Adipocyte (in vitro differentiated cells): ENCODE data around the gene NT5DC4.
"Not testable (repeated sequence)": the region's sequence is repeated elsewhere in the genome, so short reads cannot be mapped to it uniquely, and the experiment has no call there.

ENCODE experiments used
- DNase-seq: peaks from one replicate; pipeline ENCODE4 v3.0.0-alpha.2; 2015; ENCODE audit warnings: low read depth
- H3K27me3 ChIP-seq: replicated peaks from 2 replicates; pipeline ENCODE4 v1.7.0; 2013; ENCODE audit warnings: mild to moderate bottlenecking, low read length, moderate library complexity; ENCODE audit not compliant: control insufficient read depth, insufficient read depth
- H3K36me3 ChIP-seq: 2 replicates; pipeline ENCODE4 v1.7.0; 2013; ENCODE audit warnings: low read length, mild to moderate bottlenecking, moderate library complexity; ENCODE audit not compliant: control insufficient read depth, insufficient read depth, severe bottlenecking
- H3K4me1 ChIP-seq: 2 replicates; pipeline ENCODE4 v1.7.0; 2013; ENCODE audit warnings: mild to moderate bottlenecking, low read length, moderate library complexity; ENCODE audit not compliant: control insufficient read depth, insufficient read depth
- H3K4me3 ChIP-seq: 2 replicates; pipeline ENCODE4 v1.7.0; 2013; ENCODE audit warnings: mild to moderate bottlenecking, low read length, moderate library complexity
- H3K9ac ChIP-seq: 2 replicates; pipeline ENCODE4 v1.7.0; 2013; ENCODE audit warnings: mild to moderate bottlenecking, low read length, moderate library complexity
- H3K9me3 ChIP-seq: 2 replicates; pipeline ENCODE4 v1.7.0; 2013; ENCODE audit warnings: mild to moderate bottlenecking, low read length, moderate library complexity; ENCODE audit not compliant: control insufficient read depth

Gene NT5DC4

GRCh38 chr2:112714331-112714730 is 6.5 kb upstream of the NT5DC4 start:
- Histone ChIP-seq H3K4me1 (peaks cover 5% of the 10 kb centered on the region), H3K9me3 (no peaks in the 10 kb centered on the region), H3K9ac (no peak overlapping the region), H3K27me3 (no peaks in the 10 kb centered on the region), H3K4me3 (no peak overlapping the region), H3K36me3 (no peaks in the 10 kb centered on the region)
- DNase-seq, result no peak

GRCh38 chr2:112714836-112715631 is 5.8 kb upstream of the NT5DC4 start:
- no peaks in the 10 kb centered on the region for H3K27me3 ChIP-seq
- H3K4me3 ChIP-seq, result no peak overlapping the region
- H3K9me3 ChIP-seq, result no peaks in the 10 kb centered on the region
- peak; percentile 36 for DNase-seq
- H3K4me1 ChIP-seq, result peaks cover 5% of the 10 kb centered on the region
- H3K9ac ChIP-seq, result no peak overlapping the region
- no peaks in the 10 kb centered on the region for H3K36me3 ChIP-seq

GRCh38 chr2:112716094-112716493 is 4.7 kb upstream of the NT5DC4 start:
- not testable (repeated sequence) for H3K4me1 ChIP-seq, DNase-seq, H3K9ac ChIP-seq, H3K36me3 ChIP-seq, H3K27me3 ChIP-seq, H3K4me3 ChIP-seq, H3K9me3 ChIP-seq

GRCh38 chr2:112716826-112717352 is 3.9 kb upstream of the NT5DC4 start:
- H3K9me3 ChIP-seq, H3K27me3 ChIP-seq, DNase-seq, H3K9ac ChIP-seq, H3K36me3 ChIP-seq, H3K4me1 ChIP-seq, H3K4me3 ChIP-seq: not testable (repeated sequence)

GRCh38 chr2:112718863-112719370 is 1.9 kb upstream of the NT5DC4 start:
- Histone ChIP-seq H3K27me3 (peaks cover 3% of the 10 kb centered on the region), H3K4me3 (no peak overlapping the region), H3K4me1 (no peaks in the 10 kb centered on the region), H3K36me3 (no peaks in the 10 kb centered on the region), H3K9me3 (no peaks in the 10 kb centered on the region), H3K9ac (no peak overlapping the region)
- no peak for DNase-seq

DNA sequence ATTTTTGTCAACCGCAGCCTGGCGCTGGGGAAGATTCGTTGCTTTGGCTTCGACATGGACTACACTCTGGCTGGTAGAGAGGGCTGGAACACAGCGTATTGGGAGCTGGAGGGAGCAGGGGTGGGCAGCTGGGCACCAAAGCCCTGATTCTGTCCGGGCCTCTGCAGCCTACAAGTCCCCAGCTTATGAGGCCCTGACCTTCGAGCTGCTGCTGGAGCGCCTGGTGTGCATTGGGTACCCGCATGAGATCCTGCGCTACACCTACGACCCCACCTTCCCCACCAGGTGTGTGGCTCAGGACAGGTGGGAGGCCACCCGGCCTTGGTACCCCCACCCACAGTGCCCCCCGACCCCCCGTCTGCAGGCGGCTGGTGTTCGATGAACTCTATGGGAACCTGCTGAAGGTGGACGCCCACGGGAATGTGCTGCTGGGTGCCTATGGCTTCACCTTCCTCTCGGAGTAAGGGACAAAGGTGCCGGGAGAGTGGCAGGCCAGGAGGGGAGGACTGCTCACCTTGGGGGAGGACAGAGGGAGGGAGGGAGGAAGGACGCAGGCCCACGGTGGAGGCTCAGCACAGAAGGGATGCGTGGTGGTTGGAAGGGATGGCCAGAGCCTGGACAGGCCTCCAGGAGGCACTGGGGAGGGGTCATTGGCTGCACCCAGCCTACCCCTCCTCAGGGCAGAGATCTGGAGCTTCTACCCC is 1.2 kb downstream of the NT5DC4 start:
- H3K9ac ChIP-seq, result no peak overlapping the region
- H3K27me3 ChIP-seq, result peaks cover 3% of the 10 kb centered on the region
- H3K9me3 ChIP-seq, result no peaks in the 10 kb centered on the region
- no peaks in the 10 kb centered on the region for H3K36me3 ChIP-seq
- H3K4me3 ChIP-seq, result no peak overlapping the region
- H3K4me1 ChIP-seq, result no peaks in the 10 kb centered on the region
- DNase-seq, result no peak

DNA sequence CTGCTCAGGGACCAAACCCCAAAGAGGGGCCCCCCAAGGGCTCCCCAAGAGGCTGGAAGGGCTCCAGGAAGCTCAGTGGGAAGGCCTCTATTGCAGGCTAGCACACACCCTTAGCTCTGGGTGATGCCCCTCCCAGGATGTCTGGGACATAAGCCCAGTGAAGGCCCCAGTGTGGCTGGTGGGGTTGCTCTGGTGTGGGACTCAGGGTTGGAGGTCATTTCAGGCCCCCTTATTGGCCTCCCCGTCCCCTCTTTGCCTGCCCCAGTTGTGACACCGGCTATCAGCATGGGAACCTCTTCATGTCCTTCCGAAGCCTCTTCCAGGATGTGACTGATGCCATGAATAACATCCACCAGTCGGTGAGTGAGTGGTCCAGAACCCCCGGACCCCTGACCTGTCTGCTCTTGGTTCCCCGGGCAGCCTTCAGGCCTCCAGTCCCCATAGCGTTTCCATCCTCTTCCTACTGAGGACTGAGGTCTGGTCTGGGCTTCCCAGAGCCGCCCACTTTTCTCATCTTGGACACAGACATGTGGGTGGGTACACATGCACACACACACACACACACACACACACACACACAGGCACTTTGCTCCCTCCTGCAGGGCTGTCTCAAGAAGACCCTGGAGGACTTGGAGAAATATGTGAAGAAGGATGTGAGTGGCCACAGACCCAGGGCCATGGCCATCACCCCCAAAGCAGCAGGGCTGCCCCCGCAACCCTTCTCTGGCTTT is 2.2 kb downstream of the NT5DC4 start:
- H3K4me3 ChIP-seq, result no peak overlapping the region
- no peaks in the 10 kb centered on the region for H3K4me1 ChIP-seq
- no peak overlapping the region for H3K9ac ChIP-seq
- no peaks in the 10 kb centered on the region for H3K36me3 ChIP-seq
- H3K27me3 ChIP-seq, result peaks cover 3% of the 10 kb centered on the region
- H3K9me3 ChIP-seq, result no peaks in the 10 kb centered on the region
- DNase-seq, result no peak

GRCh38 chr2:112723547-112723940 is 2.7 kb downstream of the NT5DC4 start:
- DNase-seq, result no peak
- Histone ChIP-seq H3K27me3 (peaks cover 3% of the 10 kb centered on the region), H3K4me1 (no peaks in the 10 kb centered on the region), H3K9me3 (no peaks in the 10 kb centered on the region), H3K4me3 (no peak overlapping the region), H3K36me3 (no peaks in the 10 kb centered on the region), H3K9ac (no peak overlapping the region)

- H3K4me3 ChIP-seq, result no peak overlapping the region
- no peak for DNase-seq
- no peaks in the 10 kb centered on the region for H3K4me1 ChIP-seq
- H3K9ac ChIP-seq, result no peak overlapping the region
- H3K27me3 ChIP-seq, result peaks cover 3% of the 10 kb centered on the region
- no peaks in the 10 kb centered on the region for H3K9me3 ChIP-seq
- no peaks in the 10 kb centered on the region for H3K36me3 ChIP-seq
Observed at GRCh38 chr2:112723995-112724394, 3.2 kb downstream of the NT5DC4 start.

DNA sequence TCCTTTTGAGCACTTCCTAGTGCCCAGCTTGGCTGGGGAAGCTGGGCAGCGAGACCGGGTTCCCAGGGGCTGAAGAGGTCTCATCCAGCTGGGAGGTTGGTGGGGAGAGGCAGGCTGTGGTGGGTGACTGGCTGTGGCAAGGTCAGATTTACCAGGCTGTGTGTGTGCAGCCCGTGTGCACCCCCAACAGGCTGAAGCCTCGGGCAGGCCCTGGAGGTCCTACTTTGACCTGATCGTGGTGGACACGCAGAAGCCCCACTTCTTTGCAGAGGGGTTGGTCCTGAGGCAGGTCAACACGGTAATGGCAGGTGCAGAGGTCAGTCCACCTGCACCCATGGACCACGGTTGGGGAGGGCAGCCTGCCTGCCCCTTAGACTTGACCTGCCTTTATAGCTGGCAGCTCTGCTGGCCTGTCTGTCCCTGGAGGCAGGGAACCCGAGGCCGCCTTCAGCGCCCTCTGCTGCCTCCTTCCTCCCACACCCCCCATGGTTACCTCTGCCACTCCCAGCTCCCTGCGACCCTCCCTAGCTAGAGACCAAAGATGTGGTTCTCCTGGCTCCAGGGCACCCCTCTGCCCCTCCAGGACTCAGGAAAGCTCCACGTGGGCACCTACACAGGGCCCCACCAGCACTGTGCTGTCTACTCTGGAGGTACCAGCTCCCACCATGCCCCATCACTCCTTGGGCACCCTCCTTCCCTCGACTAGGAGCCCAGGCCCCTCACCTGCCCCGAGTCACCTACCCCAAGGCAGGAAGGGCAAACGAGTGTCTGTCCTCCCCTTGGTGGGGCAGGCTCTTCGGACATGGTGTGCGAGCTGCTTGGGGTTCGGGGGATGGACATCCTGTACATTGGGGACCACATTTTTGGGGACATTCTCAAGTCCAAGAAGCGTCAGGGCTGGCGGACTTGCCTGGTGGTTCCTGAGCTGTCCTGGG is 4.0 kb downstream of the NT5DC4 start:
- H3K9me3 ChIP-seq, result no peaks in the 10 kb centered on the region
- no peak overlapping the region for H3K9ac ChIP-seq
- no peaks in the 10 kb centered on the region for H3K36me3 ChIP-seq
- no peak overlapping the region for H3K4me3 ChIP-seq
- DNase-seq, result no peak
- H3K27me3 ChIP-seq, result peaks cover 3% of the 10 kb centered on the region
- H3K4me1 ChIP-seq, result no peaks in the 10 kb centered on the region
